GM23338 (cell line): Measurements from ENCODE around the gene ARHGEF40. TPM values are rescaled to one million over a fixed set of nuclear protein-coding genes. Genes with fewer than 3 reads are reported as not detected.

ENCODE experiments used
- ATAC-seq: fragments of 200-7000 bp; cut with Tn5 transposase; 3 replicates; pipeline ENCODE4 v1.9.1; 2020
- DNase-seq: peaks from one replicate; pipeline ENCODE4 v3.0.0-alpha.2; 2015; ENCODE audit warnings: low spot score
- H2AFZ ChIP-seq: fragments of 200-600 bp; sonication (generic); 2 replicates; pipeline ENCODE4 v1.8.0; 2016; ENCODE audit warnings: antibody characterized with exemption, mild to moderate bottlenecking, moderate library complexity
- H3F3A ChIP-seq: fragments of 200-600 bp; sonication (generic); replicated peaks from 2 replicates; pipeline ENCODE4 v1.8.0; 2017; ENCODE audit warnings: antibody characterized with exemption, mixed run types, low read depth
- H3K27ac ChIP-seq: fragments of 200-600 bp; sonication (generic); 2 replicates; pipeline ENCODE4 v1.6.1; 2016; ENCODE audit warnings: low read depth
- H3K27me3 ChIP-seq: fragments of 200-600 bp; sonication (generic); 2 replicates; pipeline ENCODE4 v1.8.0; 2016; ENCODE audit warnings: mild to moderate bottlenecking, mixed run types, moderate library complexity; ENCODE audit not compliant: insufficient read depth
- H3K36me3 ChIP-seq: fragments of 200-600 bp; sonication (generic); 2 replicates; pipeline ENCODE4 v1.8.0; 2016; ENCODE audit warnings: mild to moderate bottlenecking; ENCODE audit not compliant: insufficient read depth
- H3K4me1 ChIP-seq: fragments of 200-600 bp; sonication (generic); 2 replicates; pipeline ENCODE4 v1.8.0; 2016; ENCODE audit warnings: mild to moderate bottlenecking, moderate library complexity; ENCODE audit not compliant: insufficient read depth
- H3K4me2 ChIP-seq: fragments of 200-600 bp; sonication (generic); 2 replicates; pipeline ENCODE4 v1.7.1; 2017; ENCODE audit warnings: mixed run types
- H3K4me3 ChIP-seq: fragments of 200-600 bp; sonication (generic); 2 replicates; pipeline ENCODE4 v1.6.1; 2016; ENCODE audit warnings: mixed run types
- H3K79me2 ChIP-seq: fragments of 200-600 bp; sonication (generic); replicated peaks from 2 replicates; pipeline ENCODE4 v1.8.0; 2017; ENCODE audit warnings: mild to moderate bottlenecking; ENCODE audit not compliant: insufficient read depth
- H3K9me2 ChIP-seq: fragments of 200-600 bp; sonication (generic); 2 replicates; pipeline ENCODE4 v1.8.0; 2017; ENCODE audit not compliant: insufficient read depth
- H4K20me1 ChIP-seq: fragments of 200-600 bp; sonication (generic); replicated peaks from 2 replicates; pipeline ENCODE4 v1.8.0; 2017; ENCODE audit warnings: mild to moderate bottlenecking; ENCODE audit not compliant: insufficient read depth
- H3K27ac Mint-ChIP-seq: 2 replicates; pipeline ENCODE4 v1.8.0; 2020; ENCODE audit warnings: inconsistent platforms, mild to moderate bottlenecking, moderate library complexity, mixed read lengths
- H3K27me3 Mint-ChIP-seq: 3 replicates; pipeline ENCODE4 v1.8.0; 2022; ENCODE audit warnings: low read depth, mild to moderate bottlenecking, moderate library complexity, mixed read lengths, inconsistent platforms; ENCODE audit not compliant: insufficient read depth, poor library complexity
- H3K36me3 Mint-ChIP-seq: 3 replicates; pipeline ENCODE4 v1.8.0; 2021; ENCODE audit warnings: low read depth, mild to moderate bottlenecking, inconsistent platforms, moderate library complexity, mixed read lengths
- H3K4me1 Mint-ChIP-seq: 3 replicates; pipeline ENCODE4 v1.8.0; 2020; ENCODE audit warnings: mild to moderate bottlenecking, inconsistent platforms, mixed read lengths
- H3K4me3 Mint-ChIP-seq: 3 replicates; pipeline ENCODE4 v1.8.0; 2021; ENCODE audit warnings: moderate library complexity, mild to moderate bottlenecking, inconsistent platforms, mixed read lengths
- H3K9me3 Mint-ChIP-seq: 3 replicates; pipeline ENCODE4 v1.8.0; 2020; ENCODE audit warnings: moderate library complexity, mild to moderate bottlenecking, inconsistent platforms, mixed read lengths
- CREB1 ChIP-seq: fragments of 250-450 bp; sonication (Bioruptor Pico); IDR thresholded peaks from 2 replicates; pipeline ENCODE4 v1.5.0; 2020; ENCODE audit warnings: low read depth, mild to moderate bottlenecking, moderate library complexity
- CTCF ChIP-seq, 2 experiments: fragments of 200-600 bp in 1 of 2; sonication (generic) in 1 of 2; conservative IDR thresholded peaks; 2 replicates each; pipeline versions ENCODE4 v1.5.1 to v1.6.1; 2016 to 2017; ENCODE audit warnings: antibody characterized with exemption in 2 of 2, low read depth in 2 of 2, mild to moderate bottlenecking in 2 of 2, moderate library complexity in 1 of 2
- ETS1 ChIP-seq: IDR thresholded peaks from 2 replicates; pipeline ENCODE4 v1.6.1; 2016; ENCODE audit warnings: antibody characterized with exemption
- EZH2 ChIP-seq: fragments of 200-600 bp; sonication (generic); IDR thresholded peaks from one replicate; pipeline ENCODE4 v1.8.0; 2017; ENCODE audit warnings: antibody characterized with exemption, mild to moderate bottlenecking, low read depth; ENCODE audit not compliant: unreplicated experiment
- EZH2phosphoT487 ChIP-seq: fragments of 200-600 bp; sonication (generic); IDR thresholded peaks from one replicate; pipeline ENCODE4 v1.8.1; 2018; ENCODE audit warnings: antibody characterized with exemption; ENCODE audit not compliant: unreplicated experiment
- JUNB ChIP-seq: IDR thresholded peaks from one replicate; pipeline ENCODE4 v1.6.1; 2016; ENCODE audit warnings: antibody characterized with exemption; ENCODE audit not compliant: unreplicated experiment
- NANOG ChIP-seq: IDR thresholded peaks from 2 replicates; pipeline ENCODE4 v1.6.1; 2016; ENCODE audit warnings: antibody characterized with exemption, borderline replicate concordance
- POLR2AphosphoS5 ChIP-seq: IDR thresholded peaks from 2 replicates; pipeline ENCODE4 v1.6.1; 2016; ENCODE audit warnings: antibody characterized with exemption, low read depth
- REST ChIP-seq: IDR thresholded peaks from one replicate; pipeline ENCODE4 v1.6.1; 2018; ENCODE audit warnings: antibody characterized with exemption; ENCODE audit not compliant: unreplicated experiment
- STAT1 ChIP-seq: IDR thresholded peaks from one replicate; pipeline ENCODE4 v1.6.1; 2016; ENCODE audit warnings: antibody characterized with exemption; ENCODE audit not compliant: unreplicated experiment
- ZNF114 ChIP-seq: fragments of 250-450 bp; sonication (Bioruptor Pico); IDR thresholded peaks from 2 replicates; pipeline ENCODE4 v1.5.0; 2020; ENCODE audit warnings: mild to moderate bottlenecking, moderate library complexity
- ZNF331 ChIP-seq: fragments of 250-450 bp; sonication (Bioruptor Pico); IDR thresholded peaks from 2 replicates; pipeline ENCODE4 v1.5.0; 2020; ENCODE audit warnings: low read depth, mild to moderate bottlenecking, moderate library complexity
- ZNF462 ChIP-seq: fragments of 250-450 bp; sonication (Bioruptor Pico); IDR thresholded peaks from 2 replicates; pipeline ENCODE4 v1.5.0; 2020; ENCODE audit warnings: mild to moderate bottlenecking, moderate library complexity
- polyA plus RNA-seq: library from polyadenylated mRNA; unstranded; fragments of >200 nt; fragmentation: Nextera tagmentation; extraction: Ambion mirVana; gene quantifications from 2 replicates; pipeline ENCODE4 v1.2.1, GENCODE V29; 2016
- total RNA-seq: library from RNA; depleted of rRNA; stranded (reverse); fragments of >200 nt; shearing (Covaris generic); gene quantifications from 2 replicates; pipeline ENCODE4 v1.2.3, GENCODE V29; 2014

ARHGEF40 gene
- total and polyA plus RNA-seq, 2 experiments from 2014 or later, result 17.7 to 44.6 TPM

GRCh38 chr14:21083565-21084325, 13.6 kb downstream of the ARHGEF40 start:
- Mint-ChIP-seq H3K36me3 (peaks cover 89% of the 10 kb centered on the region), H3K4me1 (peaks cover 21% of the 10 kb centered on the region), H3K27ac (no peak overlapping the region), H3K4me3 (no peak overlapping the region), H3K27me3 (peaks cover 17% of the 10 kb centered on the region), H3K9me3 (peaks cover 4% of the 10 kb centered on the region; the same call in 2 of the 3 replicates)
- DNase-seq, result no peak
- Histone ChIP-seq H2AFZ (no peak overlapping the region), H3K79me2 (no peaks in the 10 kb centered on the region), H3K4me2 (no peak overlapping the region), H3F3A (peaks cover 16% of the 10 kb centered on the region; the same call in 1 of the 2 replicates), H3K27me3 (no peaks in the 10 kb centered on the region), H4K20me1 (peaks cover 7% of the 10 kb centered on the region; the same call in 1 of the 2 replicates), H3K4me1 (peaks cover 7% of the 10 kb centered on the region; the same call in 1 of the 2 replicates), H3K4me3 (no peak overlapping the region), H3K9me2 (no peaks in the 10 kb centered on the region), H3K27ac (no peak overlapping the region), H3K36me3 (peaks cover 13% of the 10 kb centered on the region; the same call in 1 of the 2 replicates)
- no peak for TF ChIP-seq ZNF462 (CRISPR knock-in tag)
- no peak for TF ChIP-seq JUNB
- TF ChIP-seq ETS1, result no peak
- TF ChIP-seq ZNF114 (CRISPR knock-in tag), result no peak
- TF ChIP-seq STAT1, result no peak
- no peak for TF ChIP-seq POLR2AphosphoS5
- TF ChIP-seq EZH2phosphoT487, result no peak
- no peak for TF ChIP-seq ZNF331 (CRISPR knock-in tag)
- TF ChIP-seq REST, result no peak
- no peak for TF ChIP-seq NANOG
- no peak for TF ChIP-seq EZH2
- TF ChIP-seq CREB1 (CRISPR knock-in tag), result no peak
- no peak for TF ChIP-seq CTCF (conservative IDR thresholded peaks at IDR 0.05; ENCODE audit: low read depth in 2 of 2)
- ATAC-seq, result no peak
